ENCODE measurements around the gene TMEM190. TPM values are rescaled to one million over a fixed set of nuclear protein-coding genes. Genes with fewer than 3 reads are reported as not detected.

Gene TMEM190
- total and polyA plus RNA-seq, 5 donors from 2014 or later, result not detected

GRCh38 chr19:55426042-55426441, 49.4 kb downstream of the TMEM190 start:
- no peak for ATAC-seq (ENCODE audit: low read depth in 2 of 2)
- peaks cover 0 to 2% (median 0%) of the 10 kb centered on the region in 7 donors for H3K9me3 Mint-ChIP-seq
- peaks cover 9% of the 10 kb centered on the region for H3K27me3 ChIP-seq (ENCODE audit: control insufficient read depth, insufficient read depth, low read length)
- H3K36me3 ChIP-seq (ENCODE audit: control insufficient read depth, insufficient read depth, low read length), result no peaks in the 10 kb centered on the region
- H3K27ac Mint-ChIP-seq, result no peak overlapping the region
- H3K4me3 Mint-ChIP-seq, result no peak overlapping the region
- H3K27me3 Mint-ChIP-seq, result peaks cover 23% of the 10 kb centered on the region
- H3K4me3 ChIP-seq (ENCODE audit: low read depth, low read length), result no peak overlapping the region
- DNase-seq, result no peak
- H3K27ac ChIP-seq (ENCODE audit: insufficient read depth, low read length, poor library complexity, severe bottlenecking), result no peak overlapping the region
- no peaks in the 10 kb centered on the region for H3K36me3 Mint-ChIP-seq
- H3K4me1 ChIP-seq (ENCODE audit: control insufficient read depth, insufficient read depth, low read length, poor library complexity, severe bottlenecking), result peaks cover 7% of the 10 kb centered on the region
- peaks cover 0 to 8% (median 4%) of the 10 kb centered on the region in 4 donors for H3K4me1 Mint-ChIP-seq
- no peaks in the 10 kb centered on the region for H3K9me3 ChIP-seq (ENCODE audit: control insufficient read depth in 2 of 2, low read length in 2 of 2)

Other genes starting within 250 kb of the TMEM190 start
- not detected for gene TNNT1, start 227.6 kb upstream of the TMEM190 start, total RNA-seq
- gene TNNT1, start 227.6 kb upstream of the TMEM190 start, polyA plus RNA-seq, result not detected
- gene TNNI3, start 219.1 kb upstream of the TMEM190 start, total RNA-seq, result not detected
- gene TNNI3, start 219.1 kb upstream of the TMEM190 start, polyA plus RNA-seq, result not detected
- gene DNAAF3, start 210.2 kb upstream of the TMEM190 start, total RNA-seq, result not detected
- gene DNAAF3, start 210.2 kb upstream of the TMEM190 start, polyA plus RNA-seq, result not detected
- 1.9 TPM for gene SYT5, start 196.5 kb upstream of the TMEM190 start, total RNA-seq
- gene SYT5, start 196.5 kb upstream of the TMEM190 start, polyA plus RNA-seq, result under 1 TPM in 1 of 4 donors, not detected in 3; 0.06 TPM
- gene PTPRH, start 167.3 kb upstream of the TMEM190 start, total RNA-seq, result not detected
- gene PTPRH, start 167.3 kb upstream of the TMEM190 start, polyA plus RNA-seq, result not detected
- gene TMEM86B, start 148.1 kb upstream of the TMEM190 start, total RNA-seq, result 13.3 TPM
- under 1 TPM in 3 of 4 donors, not detected in 1; 0.25 to 0.83 (median 0.49) TPM for gene TMEM86B, start 148.1 kb upstream of the TMEM190 start, polyA plus RNA-seq
- 168 TPM for gene PPP6R1, start 117.8 kb upstream of the TMEM190 start, total RNA-seq
- 10 to 100 TPM; 38.9 to 58.2 (median 44.0) TPM for gene PPP6R1, start 117.8 kb upstream of the TMEM190 start, polyA plus RNA-seq
- gene HSPBP1, start 96.7 kb upstream of the TMEM190 start, total RNA-seq, result 15.8 TPM
- gene HSPBP1, start 96.7 kb upstream of the TMEM190 start, polyA plus RNA-seq, result 10 to 100 TPM; 30.2 to 37.2 (median 35.1) TPM
- 1.5 TPM for gene BRSK1, start 92.8 kb upstream of the TMEM190 start, total RNA-seq
- not detected for gene BRSK1, start 92.8 kb upstream of the TMEM190 start, polyA plus RNA-seq
- gene TMEM150B, start 51.5 kb upstream of the TMEM190 start, total RNA-seq, result 2.1 TPM
- gene TMEM150B, start 51.5 kb upstream of the TMEM190 start, polyA plus RNA-seq, result not detected
- gene KMT5C, start 37.0 kb upstream of the TMEM190 start, total RNA-seq, result 69.6 TPM
- 1 to 10 TPM in 3 of 4 donors, under 1 TPM in 1; 0.98 to 1.6 (median 1.2) TPM for gene KMT5C, start 37.0 kb upstream of the TMEM190 start, polyA plus RNA-seq
- gene COX6B2, start 22.1 kb upstream of the TMEM190 start, total RNA-seq, result 0.57 TPM
- gene COX6B2, start 22.1 kb upstream of the TMEM190 start, polyA plus RNA-seq, result not detected
- not detected for gene GARIN5B, start 13.6 kb upstream of the TMEM190 start, total RNA-seq
- not detected for gene GARIN5B, start 13.6 kb upstream of the TMEM190 start, polyA plus RNA-seq
- gene IL11, start 6.4 kb upstream of the TMEM190 start, total RNA-seq, result not detected
- not detected for gene IL11, start 6.4 kb upstream of the TMEM190 start, polyA plus RNA-seq
- gene TMEM238, start 7.5 kb downstream of the TMEM190 start, total RNA-seq, result 15.9 TPM
- gene TMEM238, start 7.5 kb downstream of the TMEM190 start, polyA plus RNA-seq, result 1 to 10 TPM in 2 of 4 donors, under 1 TPM in 2; 0.42 to 1.3 (median 0.79) TPM
- gene RPL28, start 9.1 kb downstream of the TMEM190 start, total RNA-seq, result 2,934 TPM
- gene RPL28, start 9.1 kb downstream of the TMEM190 start, polyA plus RNA-seq, result 100 to 1,000 TPM; 527 to 727 (median 674) TPM
- gene UBE2S, start 31.0 kb downstream of the TMEM190 start, total RNA-seq, result 92.9 TPM
- 10 to 100 TPM; 24.9 to 38.8 (median 33.2) TPM for gene UBE2S, start 31.0 kb downstream of the TMEM190 start, polyA plus RNA-seq
- not detected for gene SHISA7, start 66.5 kb downstream of the TMEM190 start, total RNA-seq
- gene SHISA7, start 66.5 kb downstream of the TMEM190 start, polyA plus RNA-seq, result not detected
- 6.3 TPM for gene ISOC2, start 84.8 kb downstream of the TMEM190 start, total RNA-seq
- gene ISOC2, start 84.8 kb downstream of the TMEM190 start, polyA plus RNA-seq, result 10 to 100 TPM; 24.7 to 34.1 (median 28.1) TPM
- gene C19orf85, start 87.9 kb downstream of the TMEM190 start, total RNA-seq, result not detected
- gene C19orf85, start 87.9 kb downstream of the TMEM190 start, polyA plus RNA-seq, result not detected
- 23.9 TPM for gene ZNF628, start 99.8 kb downstream of the TMEM190 start, total RNA-seq
- under 1 TPM; 0.05 to 0.22 (median 0.09) TPM for gene ZNF628, start 99.8 kb downstream of the TMEM190 start, polyA plus RNA-seq
- gene NAT14, start 108.4 kb downstream of the TMEM190 start, total RNA-seq, result 9.2 TPM
- 1 to 10 TPM; 3.3 to 5.1 (median 4.1) TPM for gene NAT14, start 108.4 kb downstream of the TMEM190 start, polyA plus RNA-seq
- 0.27 TPM for gene SSC5D, start 111.6 kb downstream of the TMEM190 start, total RNA-seq
- gene SSC5D, start 111.6 kb downstream of the TMEM190 start, polyA plus RNA-seq, result not detected
- gene SBK2, start 160.3 kb downstream of the TMEM190 start, total RNA-seq, result not detected
- not detected for gene SBK2, start 160.3 kb downstream of the TMEM190 start, polyA plus RNA-seq
- not detected for gene SBK3, start 168.7 kb downstream of the TMEM190 start, total RNA-seq
- not detected for gene SBK3, start 168.7 kb downstream of the TMEM190 start, polyA plus RNA-seq
- 4.2 TPM for gene ZNF579, start 204.0 kb downstream of the TMEM190 start, total RNA-seq
- under 1 TPM in 3 of 4 donors, not detected in 1; 0.13 to 0.24 (median 0.14) TPM for gene ZNF579, start 204.0 kb downstream of the TMEM190 start, polyA plus RNA-seq
- 13.0 TPM for gene FIZ1, start 222.7 kb downstream of the TMEM190 start, total RNA-seq
- gene FIZ1, start 222.7 kb downstream of the TMEM190 start, polyA plus RNA-seq, result 1 to 10 TPM; 1.3 to 3.5 (median 1.5) TPM
- 13.7 TPM for gene ZNF524, start 223.5 kb downstream of the TMEM190 start, total RNA-seq
- 10 to 100 TPM; 38.5 to 53.7 (median 44.5) TPM for gene ZNF524, start 223.5 kb downstream of the TMEM190 start, polyA plus RNA-seq
- 12.8 TPM for gene ZNF865, start 228.8 kb downstream of the TMEM190 start, total RNA-seq
- under 1 TPM; 0.05 to 0.13 (median 0.10) TPM for gene ZNF865, start 228.8 kb downstream of the TMEM190 start, polyA plus RNA-seq
- gene ZNF784, start 247.7 kb downstream of the TMEM190 start, total RNA-seq, result 11.1 TPM
- 1 to 10 TPM; 1.0 to 2.4 (median 1.6) TPM for gene ZNF784, start 247.7 kb downstream of the TMEM190 start, polyA plus RNA-seq

Data from CD4-positive, CD25-positive, alpha-beta regulatory T cell (primary cell).